Stimulated activated naive CD4-positive, alpha-beta T cell treated with Interleukin-2 at 50 U/mL for 16 hours (primary cell): ENCODE measurements around the gene NEURL2.

ENCODE experiments used
- DNase-seq: peaks from one replicate; lab custom pipeline; 2025; lab: John Stamatoyannopoulos, UW

The NEURL2 gene

GRCh38 chr20:45872626-45873025, 18.4 kb downstream of the NEURL2 start:
- DNase-seq: no peak

- DNase-seq: no peak
These were observed 23.2 kb downstream of the NEURL2 start for GRCh38 chr20:45867819-45868176.

- no peak for DNase-seq
These were observed 23.7 kb downstream of the NEURL2 start for GRCh38 chr20:45867136-45867818.

GRCh38 chr20:45866454-45866853, 24.6 kb downstream of the NEURL2 start:
- no peak for DNase-seq

GRCh38 chr20:45863543-45864470, 27.2 kb downstream of the NEURL2 start:
- DNase-seq: no peak

- no peak for DNase-seq
These were observed 29.6 kb downstream of the NEURL2 start for GRCh38 chr20:45861221-45862075.

- no peak for DNase-seq
These were observed 30.3 kb downstream of the NEURL2 start for GRCh38 chr20:45860560-45861220.

- DNase-seq: no peak
These were observed 31.1 kb downstream of the NEURL2 start for GRCh38 chr20:45859916-45860315.

- DNase-seq: peak; percentile 46
These were observed 33.2 kb downstream of the NEURL2 start for GRCh38 chr20:45857882-45858216.

GRCh38 chr20:45857114-45857881, 33.7 kb downstream of the NEURL2 start, which contains the start of the genes ACOT8 and ZSWIM3:
ACOT8 (minus strand) TSS chr20:45857392; CDS start chr20:45857315, 77 bp downstream.
ZSWIM3 (plus strand) TSS chr20:45857614; CDS start chr20:45857826, 212 bp downstream.
- peak; percentile 92 for DNase-seq

- no peak for DNase-seq
These were observed 37.5 kb downstream of the NEURL2 start for GRCh38 chr20:45853484-45853883.

- no peak for DNase-seq
These were observed 38.7 kb downstream of the NEURL2 start for GRCh38 chr20:45852326-45852725.

GRCh38 chr20:45851501-45851900, 39.5 kb downstream of the NEURL2 start:
- DNase-seq: no peak

- DNase-seq: no peak
These were observed 40.1 kb downstream of the NEURL2 start for GRCh38 chr20:45850926-45851325.

- DNase-seq: no peak
These were observed 40.8 kb downstream of the NEURL2 start for GRCh38 chr20:45850238-45850637.

- no peak for DNase-seq
These were observed 41.9 kb downstream of the NEURL2 start for GRCh38 chr20:45848969-45849582.

- DNase-seq: no peak
These were observed 42.6 kb downstream of the NEURL2 start for GRCh38 chr20:45848421-45848820.

GRCh38 chr20:45845452-45845851, 45.6 kb downstream of the NEURL2 start:
- no peak for DNase-seq

- DNase-seq: no peak
These were observed 47.5 kb downstream of the NEURL2 start for GRCh38 chr20:45843506-45843905.

- DNase-seq: no peak
These were observed 48.7 kb downstream of the NEURL2 start for GRCh38 chr20:45842169-45842812.
